Measurements from ENCODE around the gene TRIM66. TPM values are rescaled to one million over a fixed set of nuclear protein-coding genes. Genes with fewer than 3 reads are reported as not detected.

TRIM66 gene
- total and polyA plus RNA-seq, 10 of the 15 experiments (the other 5 are each of a cell fraction or from before 2014, with no cell fraction given): 1.7 to 14.5 (median 7.4) TPM

GRCh38 chr11:8674859-8675258 lies 7.6 kb downstream of the TRIM66 start (continued):
- TF ChIP-seq PAX5 (IDR thresholded peaks at IDR 0.05; ENCODE audit: borderline replicate concordance, low read depth, low read length): no peak
- TF ChIP-seq NFXL1 (IDR thresholded peaks at IDR 0.05; ENCODE audit: borderline replicate concordance): no peak

DNA sequence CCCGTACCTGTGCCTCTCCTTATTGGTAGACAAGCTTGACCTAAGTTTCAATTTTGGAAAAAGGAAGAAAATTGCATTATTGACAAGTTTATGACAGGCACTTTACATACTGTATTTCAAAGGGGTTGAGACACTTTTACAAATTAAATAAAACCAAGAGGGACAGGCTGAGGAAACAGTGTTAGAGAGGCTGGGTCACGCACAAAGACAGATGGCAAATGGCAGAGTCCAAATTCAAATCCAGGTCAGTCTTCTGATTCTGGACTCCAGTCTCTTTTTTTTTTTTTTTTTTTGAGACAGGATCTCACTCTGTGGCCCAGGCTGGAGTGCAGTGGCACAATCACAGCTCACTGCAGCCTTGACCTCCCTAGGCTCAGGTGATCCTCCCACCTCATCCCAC lies 10.1 kb downstream of the TRIM66 start:
- in situ Hi-C loops (cut with MboI) (no loop called here), intact Hi-C loops (cut with micrococcal nuclease; ENCODE audit: unreplicated experiment) (no loop called here)
- RAD21 ChIA-PET (ENCODE audit: unreplicated experiment): no interaction called here
- FAIRE-seq: no peak
- no peak overlapping the region for H2AFZ ChIP-seq (ENCODE audit: control insufficient read depth, low read depth, low read length)
- H3K9me3 ChIP-seq (replicated peaks; ENCODE audit: control insufficient read depth, insufficient read depth, low read length): no peaks in the 10 kb centered on the region
- no peak for DNase-seq (ENCODE audit: low read depth, low spot score)
- CTCF ChIA-PET: interaction anchor here (0.7 kb wide), 1 partner anchor 11 kb away, joined by 3 read pairs; no protein-coding TSS in a partner anchor
- no peak overlapping the region for H3K4me3 ChIP-seq
- no peak overlapping the region for H3K27ac ChIP-seq (ENCODE audit: control insufficient read depth, insufficient read depth)
- no peak overlapping the region for H3K4me2 ChIP-seq (ENCODE audit: control insufficient read depth, insufficient read depth)
- TF ChIP-seq POLR2AphosphoS5 (IDR thresholded peaks at IDR 0.05; ENCODE audit: low read length) (no peak), BRCA1 (IDR thresholded peaks at IDR 0.05; ENCODE audit: low read depth, low read length) (no peak), ATF7 (IDR thresholded peaks at IDR 0.05; ENCODE audit: low read depth) (no peak), MEF2A (IDR thresholded peaks at IDR 0.05; ENCODE audit: insufficient read depth, low read depth, low read length) (no peak), GATAD2B (conservative IDR thresholded peaks at IDR 0.05; ENCODE audit: low read depth) (no peak), CEBPB (IDR thresholded peaks at IDR 0.05; ENCODE audit: borderline replicate concordance in 1 of 2, low read depth in 2 of 2, low read length in 2 of 2) (no peak), TCF3 (IDR thresholded peaks at IDR 0.05; ENCODE audit: borderline replicate concordance, insufficient read depth, low read depth, low read length) (no peak), ZBTB40 (IDR thresholded peaks at IDR 0.05; ENCODE audit: borderline replicate concordance) (no peak), BMI1 (IDR thresholded peaks at IDR 0.05; ENCODE audit: borderline replicate concordance) (no peak)
- WGBS (ENCODE audit: insufficient coverage, insufficient replicate concordance, low lambda C conversion rate, missing lambda C conversion rate): 95% methylated on average over 2 of the region's 2 CpGs
- H4K20me1 ChIP-seq (ENCODE audit: control insufficient read depth, insufficient read depth): no peaks in the 10 kb centered on the region
- no peaks in the 10 kb centered on the region for H3K79me2 ChIP-seq (ENCODE audit: control insufficient read depth, insufficient read depth, low read length)
- SMC1A ChIA-PET (ENCODE audit: uncharacterized antibody, unreplicated experiment): no interaction called here
- POLR2A ChIA-PET: no interaction called here
- no TSS peak for BruUV-seq (replicated peaks)
- H3K36me3 ChIP-seq (ENCODE audit: control insufficient read depth in 2 of 2, insufficient read depth in 2 of 2, low read length in 1 of 2): peaks cover 5 to 15% of the 10 kb centered on the region in 2 experiments; a peak in 3 of 4 replicates
- H3K9ac ChIP-seq (ENCODE audit: control insufficient read depth, insufficient read depth, low read length): no peak overlapping the region
- no peaks in the 10 kb centered on the region for H3K4me1 ChIP-seq (ENCODE audit: control insufficient read depth, insufficient read depth, low read length)
- ATAC-seq: no peak
- no peaks in the 10 kb centered on the region for H3K27me3 ChIP-seq (replicated peaks in 1 of 2; ENCODE audit: control insufficient read depth in 2 of 2, insufficient read depth in 2 of 2, low read length in 1 of 2)

Data from GM12878 (cell line).